Measurements from ENCODE around the gene RNF115. TPM values are rescaled to one million over a fixed set of nuclear protein-coding genes. Genes with fewer than 3 reads are reported as not detected.

The RNF115 gene
- total RNA-seq, 1 experiment from 2014 or later, result 8.9 TPM

Other genes with a start within 250 kb of the RNF115 start
- 30.5 and 46.6 TPM in 2 replicates for gene GPR89A, start 216.1 kb downstream of the RNF115 start, total RNA-seq (2014; rRNA removed; shearing (Covaris generic))
- gene PDZK1, start 116.7 kb downstream of the RNF115 start, total RNA-seq (2014; rRNA removed; shearing (Covaris generic)), result 0.64 and 1.4 TPM in 2 replicates
- gene CD160, start 104.6 kb downstream of the RNF115 start, total RNA-seq (2014; rRNA removed; shearing (Covaris generic)), result not detected in 2 replicates
- 12.0 and 28.1 TPM in 2 replicates for gene POLR3C, start 105 bp upstream of the RNF115 start, total RNA-seq (2014; rRNA removed; shearing (Covaris generic))
- gene NUDT17, start 21.5 kb upstream of the RNF115 start, total RNA-seq (2014; rRNA removed; shearing (Covaris generic)), result 3.1 and 3.6 TPM in 2 replicates
- 10.3 and 14.1 TPM in 2 replicates for gene PIAS3, start 35.0 kb upstream of the RNF115 start, total RNA-seq (2014; rRNA removed; shearing (Covaris generic))
- gene ANKRD35, start 61.8 kb upstream of the RNF115 start, total RNA-seq (2014; rRNA removed; shearing (Covaris generic)), result not detected in 2 replicates
- gene ITGA10, start 86.0 kb upstream of the RNF115 start, total RNA-seq (2014; rRNA removed; shearing (Covaris generic)), result 0.27 and 0.74 TPM in 2 replicates
- gene PEX11B, start 94.6 kb upstream of the RNF115 start, total RNA-seq (2014; rRNA removed; shearing (Covaris generic)), result 18.2 and 31.9 TPM in 2 replicates
- gene RBM8A, start 103.4 kb upstream of the RNF115 start, total RNA-seq (2014; rRNA removed; shearing (Covaris generic)), result 86.0 and 117 TPM in 2 replicates
- 31.7 and 32.1 TPM in 2 replicates for gene LIX1L, start 133.9 kb upstream of the RNF115 start, total RNA-seq (2014; rRNA removed; shearing (Covaris generic))
- gene ANKRD34A, start 140.5 kb upstream of the RNF115 start, total RNA-seq (2014; rRNA removed; shearing (Covaris generic)), result 2.5 and 16.1 TPM in 2 replicates
- 13.4 and 13.5 TPM in 2 replicates for gene POLR3GL, start 140.6 kb upstream of the RNF115 start, total RNA-seq (2014; rRNA removed; shearing (Covaris generic))
- 1.8 and 4.7 TPM in 2 replicates for gene TXNIP, start 172.5 kb upstream of the RNF115 start, total RNA-seq (2014; rRNA removed; shearing (Covaris generic))
- gene HJV, start 197.6 kb upstream of the RNF115 start, total RNA-seq (2014; rRNA removed; shearing (Covaris generic)), result not detected in 2 replicates

Measured in G401 (cell line).